ENCODE measurements around the gene COQ8A.

GRCh38 chr1:226903819-226904716, 36.0 kb upstream of the COQ8A start:
- TF ChIP-seq CTCF (IDR thresholded peaks at IDR 0.05; ENCODE audit: low read depth, low read length) (no peak), POLR2A (IDR thresholded peaks at IDR 0.05; ENCODE audit: extremely low read depth, insufficient read length) (no peak)

Data from NB4 (cell line).